Naive thymus-derived CD8-positive, alpha-beta T cell (primary cell): ENCODE measurements around the gene PSMC5. TPM values are rescaled to one million over a fixed set of nuclear protein-coding genes. Genes with fewer than 3 reads are reported as not detected.
"Not testable (repeated sequence)": the region's sequence is repeated elsewhere in the genome, so short reads cannot be mapped to it uniquely, and the experiment has no call there.

Experiments
- ATAC-seq, 2 donors: fragments of 150-1000 bp; cut with Tn5 transposase in 1 of 2; sonication (Bioruptor Pico), chemical (Tn5 transposase) in 1 of 2; 1 replicate in 1 of 2; 2 replicates in 1 of 2; pipeline ENCODE4 v1.10.0; 2021; ENCODE audit warnings: mild to moderate bottlenecking in 2 of 2, moderate library complexity in 2 of 2
- POLR2A ChIA-PET: fragments of 350-600 bp; sonication (Branson Sonifier 250); formaldehyde crosslinking; loops from one replicate; lab custom pipeline; 2021; ENCODE audit warnings: antibody characterized with exemption; lab: Charles Lee
- DNase-seq, 10 donors: peaks; one replicate each; pipeline versions ENCODE4 v3.0.0 to v3.0.0-alpha.2; 2020 to 2022
- H3K27ac Mint-ChIP-seq, 10 donors: one replicate each; pipeline ENCODE4 v1.8.0; 2020 to 2022; ENCODE audit warnings: mild to moderate bottlenecking in 10 of 10, mixed read lengths in 10 of 10, moderate library complexity in 4 of 10, inconsistent platforms in 1 of 10
- H3K27me3 Mint-ChIP-seq, 5 donors: one replicate each; pipeline ENCODE4 v1.8.0; 2021 to 2022; ENCODE audit warnings: mixed read lengths in 5 of 5
- H3K36me3 Mint-ChIP-seq, 3 donors: one replicate each; pipeline ENCODE4 v1.8.0; 2020 to 2022; ENCODE audit warnings: mixed read lengths in 3 of 3, mild to moderate bottlenecking in 2 of 3, inconsistent platforms in 1 of 3
- H3K4me1 Mint-ChIP-seq, 4 donors: one replicate each; pipeline ENCODE4 v1.8.0; 2021 to 2022; ENCODE audit warnings: mixed read lengths in 4 of 4
- H3K4me3 Mint-ChIP-seq, 10 donors: one replicate each; pipeline ENCODE4 v1.8.0; 2020 to 2022; ENCODE audit warnings: mild to moderate bottlenecking in 10 of 10, mixed read lengths in 10 of 10, moderate library complexity in 6 of 10, inconsistent platforms in 1 of 10
- H3K9me3 Mint-ChIP-seq, 9 donors: one replicate each; pipeline ENCODE4 v1.8.0; 2020 to 2022; ENCODE audit warnings: mixed read lengths in 9 of 9, mild to moderate bottlenecking in 3 of 9, inconsistent platforms in 1 of 9, moderate library complexity in 1 of 9
- polyA plus RNA-seq, 3 donors: library from polyadenylated mRNA; unstranded; fragments of 300-500 nt; fragmentation: Illumina TruSeq; gene quantifications; one replicate each; pipeline ENCODE4 v1.2.3, GENCODE V29; 2021
- total RNA-seq, 8 experiments: library from RNA in 2 of 8; stranded (reverse) in 2 of 8; gene quantifications; one replicate each; pipeline ENCODE4 v1.2.3 and lab custom pipeline; 2021 to 2026

Gene PSMC5
- total and polyA plus RNA-seq, 5 experiments from 2014 or later, result 139 to 214 (median 173) TPM

GRCh38 chr17:63880706-63881105, 53.5 kb downstream of the PSMC5 start:
- H3K27ac Mint-ChIP-seq, result no peak overlapping the region
- POLR2A ChIA-PET, result no interaction called here
- ATAC-seq, result no peak

GRCh38 chr17:63881337-63881736, 54.1 kb downstream of the PSMC5 start:
- not testable (repeated sequence) for H3K27ac Mint-ChIP-seq

More at GRCh38 chr17:63880706-63881105, 53.5 kb downstream of the PSMC5 start:
- no peak for DNase-seq
- peaks cover 0 to 7% (median 3%) of the 10 kb centered on the region in 4 donors for H3K4me1 Mint-ChIP-seq
- H3K9me3 Mint-ChIP-seq, result no peaks in the 10 kb centered on the region
- H3K27me3 Mint-ChIP-seq, result no peaks in the 10 kb centered on the region
- H3K4me3 Mint-ChIP-seq, result no peak overlapping the region
- H3K36me3 Mint-ChIP-seq, result no peaks in the 10 kb centered on the region

More at GRCh38 chr17:63881337-63881736, 54.1 kb downstream of the PSMC5 start:
- ATAC-seq, H3K36me3 Mint-ChIP-seq, H3K4me1 Mint-ChIP-seq, H3K4me3 Mint-ChIP-seq, DNase-seq, POLR2A ChIA-PET, H3K27me3 Mint-ChIP-seq, H3K9me3 Mint-ChIP-seq: not testable (repeated sequence)

Other genes with a start within 250 kb of the PSMC5 start
- 10 to 100 TPM; 15.5 to 16.6 TPM for gene TACO1, start 226.5 kb upstream of the PSMC5 start, total RNA-seq
- 10 to 100 TPM; 11.3 to 18.3 (median 17.5) TPM for gene TACO1, start 226.5 kb upstream of the PSMC5 start, polyA plus RNA-seq
- gene MAP3K3, start 205.0 kb upstream of the PSMC5 start, total RNA-seq, result 10 to 100 TPM; 77.5 to 82.8 TPM
- 10 to 100 TPM; 23.8 to 47.4 (median 24.7) TPM for gene MAP3K3, start 205.0 kb upstream of the PSMC5 start, polyA plus RNA-seq
- gene LIMD2, start 127.3 kb upstream of the PSMC5 start, total RNA-seq, result 100 to 1,000 TPM; 936 to 980 TPM
- 100 to 1,000 TPM; 390 to 700 (median 632) TPM for gene LIMD2, start 127.3 kb upstream of the PSMC5 start, polyA plus RNA-seq
- gene STRADA, start 85.6 kb upstream of the PSMC5 start, total RNA-seq, result 10 to 100 TPM; 57.0 to 57.1 TPM
- 10 to 100 TPM; 17.8 to 24.5 (median 23.6) TPM for gene STRADA, start 85.6 kb upstream of the PSMC5 start, polyA plus RNA-seq
- gene CCDC47, start 53.8 kb upstream of the PSMC5 start, total RNA-seq, result 10 to 100 TPM; 29.5 to 34.9 TPM
- gene CCDC47, start 53.8 kb upstream of the PSMC5 start, polyA plus RNA-seq, result 10 to 100 TPM; 21.8 to 34.8 (median 26.0) TPM
- 100 to 1,000 TPM; 169 to 175 TPM for gene DDX42, start 53.3 kb upstream of the PSMC5 start, total RNA-seq
- gene DDX42, start 53.3 kb upstream of the PSMC5 start, polyA plus RNA-seq, result 10 to 100 TPM in 2 of 3 donors, 1 to 10 TPM in 1; 8.9 to 18.5 (median 13.2) TPM
- gene FTSJ3, start 232 bp downstream of the PSMC5 start, total RNA-seq, result 10 to 100 TPM; 71.9 to 75.7 TPM
- 10 to 100 TPM; 16.8 to 43.1 (median 24.0) TPM for gene FTSJ3, start 232 bp downstream of the PSMC5 start, polyA plus RNA-seq
- 100 to 1,000 TPM; 105 to 110 TPM for gene SMARCD2, start 15.3 kb downstream of the PSMC5 start, total RNA-seq
- gene SMARCD2, start 15.3 kb downstream of the PSMC5 start, polyA plus RNA-seq, result 100 to 1,000 TPM in 1 of 3 donors, 10 to 100 TPM in 2; 65.9 to 112 (median 91.5) TPM
- not detected for gene CSH2, start 46.2 kb downstream of the PSMC5 start, total RNA-seq
- gene CSH2, start 46.2 kb downstream of the PSMC5 start, polyA plus RNA-seq, result not detected
- gene GH2, start 54.5 kb downstream of the PSMC5 start, total RNA-seq, result not detected
- gene GH2, start 54.5 kb downstream of the PSMC5 start, polyA plus RNA-seq, result not detected
- not detected for gene CSH1, start 69.1 kb downstream of the PSMC5 start, total RNA-seq
- gene CSH1, start 69.1 kb downstream of the PSMC5 start, polyA plus RNA-seq, result not detected
- not detected for gene CSHL1, start 83.8 kb downstream of the PSMC5 start, total RNA-seq
- gene CSHL1, start 83.8 kb downstream of the PSMC5 start, polyA plus RNA-seq, result not detected
- gene GH1, start 91.4 kb downstream of the PSMC5 start, total RNA-seq, result not detected
- gene GH1, start 91.4 kb downstream of the PSMC5 start, polyA plus RNA-seq, result not detected
- 10 to 100 TPM; 40.0 to 42.8 TPM for gene CD79B, start 104.9 kb downstream of the PSMC5 start, total RNA-seq
- 10 to 100 TPM; 14.5 to 21.9 (median 21.3) TPM for gene CD79B, start 104.9 kb downstream of the PSMC5 start, polyA plus RNA-seq
- gene SCN4A, start 145.5 kb downstream of the PSMC5 start, total RNA-seq, result under 1 TPM; 0.05 to 0.22 TPM
- not detected for gene SCN4A, start 145.5 kb downstream of the PSMC5 start, polyA plus RNA-seq
- gene PRR29, start 170.9 kb downstream of the PSMC5 start, total RNA-seq, result under 1 TPM in 1 of 2 experiments, not detected in 1; 0.30 TPM
- 1 to 10 TPM; 3.4 to 4.6 (median 3.7) TPM for gene PRR29, start 170.9 kb downstream of the PSMC5 start, polyA plus RNA-seq
- gene ICAM2, start 193.2 kb downstream of the PSMC5 start, total RNA-seq, result 10 to 100 TPM; 89.2 to 89.3 TPM
- gene ICAM2, start 193.2 kb downstream of the PSMC5 start, polyA plus RNA-seq, result 100 to 1,000 TPM; 218 to 306 (median 289) TPM